Endothelial cell of umbilical vein (primary cell): ENCODE data around the gene SLC12A3. TPM values are rescaled to one million over a fixed set of nuclear protein-coding genes. Genes with fewer than 3 reads are reported as not detected.

ENCODE experiments used
- BruUV-seq: library from RNA; stranded (reverse); fragments of 400-500 nt; replicated peaks from 2 replicates; lab custom pipeline; 2021; lab: Mats Ljungman, UMichigan
- CTCF ChIA-PET: fragments of 300-600, 350-600 bp; sonication (Branson Sonifier 250); formaldehyde crosslinking; loops from one replicate; lab custom pipeline; 2021; ENCODE audit warnings: antibody characterized with exemption, inconsistent platforms; lab: Charles Lee
- POLR2A ChIA-PET: fragments of 300-600, 350-600 bp; sonication (Branson Sonifier 250); formaldehyde crosslinking; loops from one replicate; lab custom pipeline; 2021; ENCODE audit warnings: antibody characterized with exemption, inconsistent platforms; lab: Charles Lee
- DNase-seq: peaks from one replicate; pipeline ENCODE4 v3.0.0-alpha.2; 2011; ENCODE audit warnings: low read depth, low spot score
- FAIRE-seq: peaks from 2 replicates; lab custom pipeline; 2011; peaks lifted over from hg19 to GRCh38; lab: Jason Lieb, UNC
- H2AFZ ChIP-seq: 2 replicates; pipeline ENCODE4 v1.6.0; 2012; ENCODE audit warnings: low read depth, low read length, control low read depth, inconsistent platforms
- H3K27ac ChIP-seq: 2 replicates; pipeline ENCODE4 v1.5.1; 2011; ENCODE audit warnings: low read depth, mild to moderate bottlenecking, control low read depth, low read length, moderate library complexity; ENCODE audit not compliant: insufficient read depth
- H3K27me3 ChIP-seq, 2 experiments: 2 replicates each; pipeline versions ENCODE4 v1.6.0 to v1.6.1; 2011; ENCODE audit warnings: low read length in 2 of 2, mixed read lengths in 1 of 2; ENCODE audit not compliant: control insufficient read depth in 2 of 2, insufficient read depth in 2 of 2
- H3K36me3 ChIP-seq, 2 experiments: 2 replicates in 1 of 2; 3 replicates in 1 of 2; pipeline ENCODE4 v1.5.1; 2011; ENCODE audit warnings: low read length in 2 of 2, mild to moderate bottlenecking in 1 of 2, moderate library complexity in 1 of 2; ENCODE audit not compliant: control insufficient read depth in 2 of 2, insufficient read depth in 2 of 2; ENCODE audit errors: extremely low read depth in 1 of 2
- H3K4me1 ChIP-seq: 3 replicates; pipeline ENCODE4 v1.5.1; 2011; ENCODE audit warnings: mild to moderate bottlenecking, low read length; ENCODE audit not compliant: control insufficient read depth, insufficient read depth; ENCODE audit errors: extremely low read depth
- H3K4me2 ChIP-seq: 2 replicates; pipeline ENCODE4 v1.6.1; 2011; ENCODE audit warnings: low read length, control low read depth, mixed read lengths; ENCODE audit not compliant: insufficient read depth
- H3K4me3 ChIP-seq, 3 experiments: fragments of 200-600 bp in 1 of 3; sonication (generic), shearing (Covaris generic) in 1 of 3; replicated peaks in 1 of 3; 2 replicates each; pipeline ENCODE4 v1.5.1; 2011 to 2016; ENCODE audit warnings: control low read depth in 3 of 3, low read length in 3 of 3, mild to moderate bottlenecking in 2 of 3, inconsistent platforms in 1 of 3, low read depth in 1 of 3, moderate library complexity in 1 of 3; ENCODE audit not compliant: insufficient read depth in 1 of 3
- H3K79me2 ChIP-seq: 2 replicates; pipeline ENCODE4 v1.6.0; 2012; ENCODE audit warnings: low read length, inconsistent platforms; ENCODE audit not compliant: control insufficient read depth, insufficient read depth
- H3K9ac ChIP-seq: replicated peaks from 2 replicates; pipeline ENCODE3; 2011; ENCODE audit warnings: low read length, control low read depth; ENCODE audit not compliant: insufficient read depth; ENCODE audit errors: extremely low read depth
- H3K9me1 ChIP-seq: replicated peaks from 3 replicates; pipeline ENCODE4 v1.6.0; 2011; ENCODE audit warnings: mild to moderate bottlenecking, low read length; ENCODE audit not compliant: control insufficient read depth, insufficient read depth; ENCODE audit errors: extremely low read depth
- H3K9me3 ChIP-seq: replicated peaks from 2 replicates; pipeline ENCODE4 v1.5.1; 2012; ENCODE audit warnings: low read length, inconsistent platforms; ENCODE audit not compliant: control insufficient read depth, insufficient read depth
- H4K20me1 ChIP-seq: replicated peaks from 2 replicates; pipeline ENCODE3; 2011; ENCODE audit warnings: mild to moderate bottlenecking, low read length; ENCODE audit not compliant: control insufficient read depth, insufficient read depth; ENCODE audit errors: extremely low read depth
- EZH2 ChIP-seq: IDR thresholded peaks from 2 replicates; pipeline ENCODE4 v1.6.1; 2012; ENCODE audit warnings: borderline replicate concordance, low read depth, mild to moderate bottlenecking, moderate library complexity, low read length, inconsistent platforms; ENCODE audit not compliant: severe bottlenecking
- FOS ChIP-seq: IDR thresholded peaks from 2 replicates; pipeline ENCODE4 v1.6.1; 2011; ENCODE audit warnings: mild to moderate bottlenecking, low read length, moderate library complexity, borderline replicate concordance; ENCODE audit not compliant: insufficient read depth
- GATA2 ChIP-seq: IDR thresholded peaks from 2 replicates; pipeline ENCODE4 v1.7.0; 2011; ENCODE audit warnings: low read depth, mild to moderate bottlenecking, moderate library complexity, mixed read lengths, low read length; ENCODE audit not compliant: insufficient read length, insufficient read depth
- JUN ChIP-seq: IDR thresholded peaks from 2 replicates; pipeline ENCODE4 v1.6.1; 2011; ENCODE audit warnings: borderline replicate concordance, low read depth; ENCODE audit not compliant: insufficient read length, insufficient read depth
- MYC ChIP-seq: IDR thresholded peaks from one replicate; pipeline ENCODE4 v1.6.1; 2011; ENCODE audit warnings: mild to moderate bottlenecking, low read depth, low read length
- POLR2A ChIP-seq: IDR thresholded peaks from 2 replicates; pipeline ENCODE4 v1.6.1; 2012; ENCODE audit warnings: low read depth, mild to moderate bottlenecking, control low read depth, low read length
- POLR2AphosphoS5 ChIP-seq: IDR thresholded peaks from 2 replicates; pipeline ENCODE4 v1.6.1; 2012; ENCODE audit warnings: low read depth, mild to moderate bottlenecking, control low read depth, low read length, moderate library complexity; ENCODE audit not compliant: insufficient read depth
- dilution Hi-C: fragments of 300-500 bp; cut with MboI; formaldehyde crosslinking; loops from one replicate; pipeline ENCODE4 v1.15.0; 2019; ENCODE audit warnings: low sequenced_read_pairs; ENCODE audit not compliant: extremely low pct_ligation_motif_present
- intact Hi-C: fragments of 100-400 bp; cut with micrococcal nuclease; formaldehyde crosslinking; loops from one replicate; pipeline ENCODE4 v1.10.0; 2022
- polyA plus RNA-seq, 4 experiments: library from polyadenylated mRNA; depleted of rRNA in 3 of 4; stranded (reverse) in 3 of 4; unstranded in 1 of 4; fragments of >200 nt; gene quantifications; 2 replicates each; pipeline versions ENCODE4 v1.2.1 to v1.2.3, GENCODE V29; 2011 to 2012; ENCODE audit warnings: missing spikeins in 1 of 4
- total RNA-seq: library from RNA; stranded (reverse); gene quantifications from 2 replicates; pipeline ENCODE4 v1.2.3, GENCODE V29; 2021
- TF ChIP-seq, protein P1 (sequence below): IDR thresholded peaks from 2 replicates; pipeline ENCODE4 v1.6.1; 2011; ENCODE audit not compliant: insufficient read depth, insufficient read length
- TF ChIP-seq, protein P2 (sequence below), 2 donors: IDR thresholded peaks; 1 replicate in 1 of 2; 2 replicates in 1 of 2; pipeline ENCODE4 v1.5.1; 2011; ENCODE audit warnings: low read length in 2 of 2, mild to moderate bottlenecking in 2 of 2, moderate library complexity in 2 of 2, control low read depth in 1 of 2, inconsistent platforms in 1 of 2, low read depth in 1 of 2; ENCODE audit not compliant: insufficient read depth in 1 of 2; ENCODE audit errors: extremely low read depth in 1 of 2

Gene SLC12A3
- total and polyA plus RNA-seq, 2 donors (not counting 3 experiments of a cell fraction or from before 2014, with no cell fraction given) = not detected

DNA sequence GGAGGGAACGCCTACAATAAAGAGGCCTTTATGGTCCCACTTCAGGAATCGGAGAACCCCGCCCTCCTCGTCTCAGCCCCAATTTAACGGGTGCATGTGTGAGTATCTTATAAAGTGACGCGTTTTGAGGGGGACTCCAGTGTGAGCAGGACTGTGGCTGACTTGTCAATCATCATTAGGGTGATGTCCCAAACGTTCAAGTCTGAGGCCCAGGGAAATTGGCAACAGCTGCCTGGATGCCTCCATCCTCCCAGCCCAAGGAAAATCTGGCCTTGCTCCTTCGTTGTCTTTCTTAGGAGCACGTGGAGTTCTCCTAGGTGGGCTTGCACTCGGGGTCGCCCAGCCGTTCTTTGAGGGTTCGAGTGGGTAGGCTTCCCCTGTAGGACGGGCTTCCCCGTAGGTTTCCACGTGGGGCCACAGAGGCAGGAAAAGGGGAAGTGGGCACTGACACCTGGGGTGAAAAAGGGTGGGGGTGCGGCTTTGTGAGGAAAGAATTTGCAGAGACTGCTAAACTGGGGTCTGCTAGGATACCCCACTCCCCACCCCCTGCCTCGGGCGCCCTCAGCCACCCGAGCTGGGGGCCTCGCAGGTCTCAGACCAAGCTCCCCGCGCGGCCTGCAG, 66.4 kb downstream of the SLC12A3 start:
- Histone ChIP-seq H3K9me3 (no peaks in the 10 kb centered on the region), H3K9me1 (no peaks in the 10 kb centered on the region), H3K4me3 (peak overlapping the region in 2 of 3 experiments; percentile 27 to 30), H3K36me3 (peaks cover 2 to 10% of the 10 kb centered on the region in 2 experiments), H3K27me3 (no peaks in the 10 kb centered on the region), H3K4me1 (peaks cover 26% of the 10 kb centered on the region), H4K20me1 (peaks cover 19% of the 10 kb centered on the region), H3K27ac (peak overlapping the region; percentile 62), H3K9ac (peak overlapping the region; percentile 94), H2AFZ (peak overlapping the region; percentile 28), H3K79me2 (peaks cover 40% of the 10 kb centered on the region), H3K4me2 (peak overlapping the region; percentile 18)
- TF ChIP-seq EZH2 (no peak), POLR2A (no peak), GATA2 (no peak), MYC (no peak), FOS (no peak), JUN (no peak), POLR2AphosphoS5 (no peak)
- TF ChIP-seq, protein P1, sequence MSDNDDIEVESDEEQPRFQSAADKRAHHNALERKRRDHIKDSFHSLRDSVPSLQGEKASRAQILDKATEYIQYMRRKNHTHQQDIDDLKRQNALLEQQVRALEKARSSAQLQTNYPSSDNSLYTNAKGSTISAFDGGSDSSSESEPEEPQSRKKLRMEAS = no peak
- TF ChIP-seq, protein P2, sequence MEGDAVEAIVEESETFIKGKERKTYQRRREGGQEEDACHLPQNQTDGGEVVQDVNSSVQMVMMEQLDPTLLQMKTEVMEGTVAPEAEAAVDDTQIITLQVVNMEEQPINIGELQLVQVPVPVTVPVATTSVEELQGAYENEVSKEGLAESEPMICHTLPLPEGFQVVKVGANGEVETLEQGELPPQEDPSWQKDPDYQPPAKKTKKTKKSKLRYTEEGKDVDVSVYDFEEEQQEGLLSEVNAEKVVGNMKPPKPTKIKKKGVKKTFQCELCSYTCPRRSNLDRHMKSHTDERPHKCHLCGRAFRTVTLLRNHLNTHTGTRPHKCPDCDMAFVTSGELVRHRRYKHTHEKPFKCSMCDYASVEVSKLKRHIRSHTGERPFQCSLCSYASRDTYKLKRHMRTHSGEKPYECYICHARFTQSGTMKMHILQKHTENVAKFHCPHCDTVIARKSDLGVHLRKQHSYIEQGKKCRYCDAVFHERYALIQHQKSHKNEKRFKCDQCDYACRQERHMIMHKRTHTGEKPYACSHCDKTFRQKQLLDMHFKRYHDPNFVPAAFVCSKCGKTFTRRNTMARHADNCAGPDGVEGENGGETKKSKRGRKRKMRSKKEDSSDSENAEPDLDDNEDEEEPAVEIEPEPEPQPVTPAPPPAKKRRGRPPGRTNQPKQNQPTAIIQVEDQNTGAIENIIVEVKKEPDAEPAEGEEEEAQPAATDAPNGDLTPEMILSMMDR (IDR thresholded peaks at IDR 0.05; ENCODE audit: extremely low read depth in 1 of 2, insufficient read depth in 1 of 2, low read depth in 1 of 2, low read length in 2 of 2) = no peak
- POLR2A ChIA-PET = interaction anchor here (0.8 to 1.5 kb wide), 4 partner anchors 11 to 80 kb away, joined by 3 to 7 read pairs (median 3); no protein-coding TSS in a partner anchor
- BruUV-seq = TSS peak; percentile 98
- CTCF ChIA-PET = interaction anchor here (1.0 to 1.8 kb wide), 4 partner anchors 62 to 148 kb away, joined by 3 to 4 read pairs (median 3); no protein-coding TSS in a partner anchor
- dilution Hi-C loops (no loop called here), intact Hi-C loops (no loop called here)
- FAIRE-seq = no peak
- no peak for DNase-seq
